ENCODE results near the gene PTPRT. TPM values are rescaled to one million over a fixed set of nuclear protein-coding genes. Genes with fewer than 3 reads are reported as not detected.

Gene PTPRT
- total RNA-seq, 1 donor from 2014 or later: not detected

- no peak for DNase-seq (ENCODE audit: extremely low spot score, unreplicated experiment)
- TF ChIP-seq CTCF (IDR thresholded peaks at IDR 0.05): no peak
- Mint-ChIP-seq H3K4me3 (ENCODE audit: unreplicated experiment) (no peak overlapping the region), H3K27me3 (ENCODE audit: unreplicated experiment) (no peaks in the 10 kb centered on the region), H3K27ac (ENCODE audit: unreplicated experiment) (no peak overlapping the region), H3K36me3 (ENCODE audit: unreplicated experiment) (no peaks in the 10 kb centered on the region), H3K4me1 (ENCODE audit: unreplicated experiment) (no peaks in the 10 kb centered on the region), H3K9me3 (ENCODE audit: unreplicated experiment) (peaks cover 59% of the 10 kb centered on the region)
These were observed 579.6 kb downstream of the PTPRT start for GRCh38 chr20:42610070-42610469.

GRCh38 chr20:42609618-42610017 is 580.1 kb downstream of the PTPRT start:
- Mint-ChIP-seq H3K27me3 (ENCODE audit: unreplicated experiment) (no peaks in the 10 kb centered on the region), H3K4me1 (ENCODE audit: unreplicated experiment) (no peaks in the 10 kb centered on the region), H3K36me3 (ENCODE audit: unreplicated experiment) (no peaks in the 10 kb centered on the region), H3K27ac (ENCODE audit: unreplicated experiment) (no peak overlapping the region), H3K4me3 (ENCODE audit: unreplicated experiment) (no peak overlapping the region), H3K9me3 (ENCODE audit: unreplicated experiment) (peaks cover 58% of the 10 kb centered on the region)
- TF ChIP-seq CTCF (IDR thresholded peaks at IDR 0.05): no peak
- no peak for DNase-seq (ENCODE audit: extremely low spot score, unreplicated experiment)

- no peaks in the 10 kb centered on the region for H3K36me3 Mint-ChIP-seq (ENCODE audit: unreplicated experiment)
These were observed 584.4 kb downstream of the PTPRT start for GRCh38 chr20:42604998-42605956.

GRCh38 chr20:42603655-42604054 is 586.1 kb downstream of the PTPRT start:
- no peak for DNase-seq (ENCODE audit: extremely low spot score, unreplicated experiment)
- Mint-ChIP-seq H3K9me3 (ENCODE audit: unreplicated experiment) (peaks cover 42% of the 10 kb centered on the region), H3K36me3 (ENCODE audit: unreplicated experiment) (no peaks in the 10 kb centered on the region), H3K27me3 (ENCODE audit: unreplicated experiment) (no peaks in the 10 kb centered on the region), H3K4me1 (ENCODE audit: unreplicated experiment) (no peaks in the 10 kb centered on the region), H3K4me3 (ENCODE audit: unreplicated experiment) (no peak overlapping the region), H3K27ac (ENCODE audit: unreplicated experiment) (no peak overlapping the region)
- TF ChIP-seq CTCF (IDR thresholded peaks at IDR 0.05): no peak

More at GRCh38 chr20:42604998-42605956, 584.4 kb downstream of the PTPRT start:
- DNase-seq (ENCODE audit: extremely low spot score, unreplicated experiment): peak; percentile 53
- Mint-ChIP-seq H3K27ac (ENCODE audit: unreplicated experiment) (no peak overlapping the region), H3K4me3 (ENCODE audit: unreplicated experiment) (no peak overlapping the region), H3K4me1 (ENCODE audit: unreplicated experiment) (no peaks in the 10 kb centered on the region), H3K27me3 (ENCODE audit: unreplicated experiment) (no peaks in the 10 kb centered on the region), H3K9me3 (ENCODE audit: unreplicated experiment) (peaks cover 45% of the 10 kb centered on the region)
- no peak for TF ChIP-seq CTCF (IDR thresholded peaks at IDR 0.05)

- no peak for TF ChIP-seq CTCF (IDR thresholded peaks at IDR 0.05)
- H3K9me3 Mint-ChIP-seq (ENCODE audit: unreplicated experiment): peaks cover 37% of the 10 kb centered on the region
- no peaks in the 10 kb centered on the region for H3K36me3 Mint-ChIP-seq (ENCODE audit: unreplicated experiment)
- H3K27ac Mint-ChIP-seq (ENCODE audit: unreplicated experiment): no peak overlapping the region
- H3K4me1 Mint-ChIP-seq (ENCODE audit: unreplicated experiment): no peaks in the 10 kb centered on the region
- no peak overlapping the region for H3K4me3 Mint-ChIP-seq (ENCODE audit: unreplicated experiment)
- no peaks in the 10 kb centered on the region for H3K27me3 Mint-ChIP-seq (ENCODE audit: unreplicated experiment)
- no peak for DNase-seq (ENCODE audit: extremely low spot score, unreplicated experiment)
These were observed 591.1 kb downstream of the PTPRT start for GRCh38 chr20:42598581-42598980.
